IPS DF 6.9 (cell line): ENCODE data around the gene FLVCR2.

ENCODE experiments used
- DNase-seq: peaks from one replicate; pipeline ENCODE4 v3.0.0-alpha.2; 2013; ENCODE audit warnings: low read depth, low spot score
- H3K27ac ChIP-seq: one replicate; pipeline ENCODE4 v1.5.1; 2013; ENCODE audit warnings: low read length, control low read depth
- H3K27me3 ChIP-seq: 2 replicates; pipeline ENCODE4 v1.6.1; 2013; ENCODE audit warnings: mild to moderate bottlenecking, low read length; ENCODE audit not compliant: control insufficient read depth, insufficient read depth
- H3K36me3 ChIP-seq: 2 replicates; pipeline ENCODE4 v1.6.1; 2013; ENCODE audit warnings: low read length; ENCODE audit not compliant: control insufficient read depth, insufficient read depth
- H3K4me1 ChIP-seq: 2 replicates; pipeline ENCODE4 v1.6.1; 2013; ENCODE audit warnings: low read length; ENCODE audit not compliant: control insufficient read depth, insufficient read depth
- H3K4me3 ChIP-seq: 2 replicates; pipeline ENCODE4 v1.5.1; 2013; ENCODE audit warnings: mild to moderate bottlenecking, low read length
- H3K9me3 ChIP-seq: 2 replicates; pipeline ENCODE4 v1.6.1; 2013; ENCODE audit warnings: low read length, inconsistent platforms; ENCODE audit not compliant: control insufficient read depth, insufficient read depth
- WGBS: extraction: QIAGEN DNeasy Blood & Tissue Kit; methylation state at CpG from one replicate; pipeline ENCODE4 v1.1.7; 2013; ENCODE audit warnings: mixed read lengths, missing lambda C conversion rate; ENCODE audit not compliant: insufficient read length, insufficient coverage; 5-methylcytosine and 5-hydroxymethylcytosine counted together

FLVCR2 gene

GRCh38 chr14:75568791-75569190 lies 9.6 kb upstream of the FLVCR2 start:
- Histone ChIP-seq H3K27me3 (no peaks in the 10 kb centered on the region), H3K36me3 (no peaks in the 10 kb centered on the region), H3K4me1 (no peaks in the 10 kb centered on the region), H3K27ac (no peak overlapping the region), H3K4me3 (no peak overlapping the region), H3K9me3 (no peaks in the 10 kb centered on the region)
- DNase-seq, result no peak
- no CpG with 5 or more reads among the region's 6 CpGs for WGBS

- Histone ChIP-seq H3K36me3 (no peaks in the 10 kb centered on the region), H3K4me3 (no peak overlapping the region), H3K4me1 (no peaks in the 10 kb centered on the region), H3K27me3 (no peaks in the 10 kb centered on the region), H3K9me3 (no peaks in the 10 kb centered on the region), H3K27ac (no peak overlapping the region)
- WGBS, result no CpG with 5 or more reads among the region's 2 CpGs
- no peak for DNase-seq
Observed at GRCh38 chr14:75570797-75571196, 7.6 kb upstream of the FLVCR2 start.

GRCh38 chr14:75572104-75572503 lies 6.3 kb upstream of the FLVCR2 start:
- H3K4me1 ChIP-seq, result no peaks in the 10 kb centered on the region

GRCh38 chr14:75577090-75577489 lies 1.3 kb upstream of the FLVCR2 start:
- Histone ChIP-seq H3K27me3 (no peaks in the 10 kb centered on the region), H3K9me3 (no peaks in the 10 kb centered on the region), H3K4me1 (peaks cover 8% of the 10 kb centered on the region), H3K4me3 (no peak overlapping the region), H3K27ac (no peak overlapping the region), H3K36me3 (no peaks in the 10 kb centered on the region)
- WGBS, result no CpG with 5 or more reads among the region's 3 CpGs
- DNase-seq, result no peak

More at GRCh38 chr14:75572104-75572503, 6.3 kb upstream of the FLVCR2 start:
- WGBS, result no CpG with 5 or more reads among the region's 6 CpGs
- Histone ChIP-seq H3K27me3 (no peaks in the 10 kb centered on the region), H3K27ac (no peak overlapping the region), H3K36me3 (no peaks in the 10 kb centered on the region), H3K9me3 (no peaks in the 10 kb centered on the region), H3K4me3 (no peak overlapping the region)
- no peak for DNase-seq

GRCh38 chr14:75577729-75578101 lies 705 bp upstream of the FLVCR2 start:
- no CpG with 5 or more reads among the region's 16 CpGs for WGBS
- Histone ChIP-seq H3K27me3 (no peaks in the 10 kb centered on the region), H3K36me3 (no peaks in the 10 kb centered on the region), H3K4me1 (peaks cover 8% of the 10 kb centered on the region), H3K4me3 (peak overlapping the region; percentile 36; the same call in 1 of the 2 replicates), H3K27ac (no peak overlapping the region), H3K9me3 (no peaks in the 10 kb centered on the region)
- peak; percentile 85 for DNase-seq

- Histone ChIP-seq H3K27ac (no peak overlapping the region), H3K27me3 (no peaks in the 10 kb centered on the region)
- no CpG with 5 or more reads among the region's 21 CpGs for WGBS
Observed at GRCh38 chr14:75578786-75579337, 442 bp downstream of the FLVCR2 start.

GRCh38 chr14:75579338-75579864 lies 981 bp downstream of the FLVCR2 start:
- Histone ChIP-seq H3K27ac (no peak overlapping the region), H3K27me3 (no peaks in the 10 kb centered on the region), H3K4me3 (no peak overlapping the region), H3K9me3 (no peaks in the 10 kb centered on the region), H3K36me3 (no peaks in the 10 kb centered on the region), H3K4me1 (peaks cover 8% of the 10 kb centered on the region)
- no CpG with 5 or more reads among the region's 13 CpGs for WGBS
- DNase-seq, result no peak

More at GRCh38 chr14:75578786-75579337, 442 bp downstream of the FLVCR2 start:
- no peak for DNase-seq
- H3K9me3 ChIP-seq, result no peaks in the 10 kb centered on the region
- no peaks in the 10 kb centered on the region for H3K36me3 ChIP-seq
- peaks cover 8% of the 10 kb centered on the region for H3K4me1 ChIP-seq
- H3K4me3 ChIP-seq, result peak overlapping the region; percentile 36; the same call in 1 of the 2 replicates

- DNase-seq, result no peak
- peaks cover 8% of the 10 kb centered on the region for H3K4me1 ChIP-seq
- H3K27ac ChIP-seq, result no peak overlapping the region
- H3K27me3 ChIP-seq, result no peaks in the 10 kb centered on the region
- no peaks in the 10 kb centered on the region for H3K9me3 ChIP-seq
- no peaks in the 10 kb centered on the region for H3K36me3 ChIP-seq
- no peak overlapping the region for H3K4me3 ChIP-seq
- WGBS, result no CpG with 5 or more reads among the region's 3 CpGs
Observed at GRCh38 chr14:75579882-75580281, 1.5 kb downstream of the FLVCR2 start.

- Histone ChIP-seq H3K9me3 (peaks cover 2% of the 10 kb centered on the region), H3K27ac (no peak overlapping the region), H3K27me3 (no peaks in the 10 kb centered on the region), H3K4me3 (no peak overlapping the region), H3K36me3 (0 out of 2 replicates have a peak, but pooled peaks cover 4% of the 10 kb centered on the region), H3K4me1 (no peaks in the 10 kb centered on the region)
- no peak for DNase-seq
Observed at GRCh38 chr14:75587388-75587787, 9.0 kb downstream of the FLVCR2 start.

GRCh38 chr14:75589931-75590330 lies 11.5 kb downstream of the FLVCR2 start:
- no CpG with 5 or more reads among the region's 6 CpGs for WGBS
- H3K27me3 ChIP-seq, result no peaks in the 10 kb centered on the region
- no peak overlapping the region for H3K4me3 ChIP-seq
- peaks cover 2% of the 10 kb centered on the region for H3K9me3 ChIP-seq
- 0 out of 2 replicates have a peak, but pooled peaks cover 4% of the 10 kb centered on the region for H3K36me3 ChIP-seq
- no peak for DNase-seq
- H3K27ac ChIP-seq, result no peak overlapping the region
- no peaks in the 10 kb centered on the region for H3K4me1 ChIP-seq

- WGBS, result no CpG with 5 or more reads among the region's 1 CpG
- Histone ChIP-seq H3K9me3 (peaks cover 2% of the 10 kb centered on the region), H3K4me1 (no peaks in the 10 kb centered on the region), H3K36me3 (0 out of 2 replicates have a peak, but pooled peaks cover 4% of the 10 kb centered on the region), H3K4me3 (no peak overlapping the region), H3K27me3 (no peaks in the 10 kb centered on the region), H3K27ac (no peak overlapping the region)
- no peak for DNase-seq
Observed at GRCh38 chr14:75591331-75591946, 13.0 kb downstream of the FLVCR2 start.
